ENCODE data around the gene GPR155.
A peak's percentile ranks its signal among the peaks of the same experiment; 100 is the strongest.

DNA sequence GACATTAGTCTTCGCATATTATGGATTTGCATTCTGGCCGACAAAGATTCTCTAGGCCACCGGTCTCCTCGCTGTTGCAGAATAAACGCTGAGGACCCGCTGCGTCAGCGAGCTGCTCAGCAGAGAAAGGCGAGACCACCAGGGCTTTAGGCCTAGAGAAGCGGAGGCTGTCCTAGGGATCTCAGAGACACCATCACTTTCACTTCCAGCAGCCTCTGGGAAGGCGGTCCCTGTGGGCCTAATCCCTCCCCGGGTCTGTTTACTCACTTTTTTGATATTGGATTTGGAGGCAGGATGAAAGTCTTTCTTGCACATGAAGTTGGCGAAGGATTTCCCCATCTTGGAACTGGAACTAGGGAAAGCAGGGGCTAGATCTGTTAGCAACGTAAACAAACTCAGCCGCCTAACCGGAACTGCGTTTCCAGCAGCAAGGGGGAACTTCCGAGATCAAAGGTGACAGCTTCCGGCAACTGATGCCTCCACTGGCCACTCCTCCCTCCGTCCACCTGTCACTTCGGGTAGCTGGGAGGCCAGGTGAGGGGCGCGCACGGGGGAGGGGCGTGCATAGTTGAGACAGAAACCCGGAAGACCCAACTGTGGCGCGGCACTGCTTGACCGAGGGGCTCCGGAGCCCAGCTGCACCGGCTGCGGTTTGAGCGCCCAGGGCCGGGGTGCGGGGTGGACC lies 91.4 kb downstream of the GPR155 start, which contains the start of gene SCRN3:
- TF ChIP-seq, protein P1, sequence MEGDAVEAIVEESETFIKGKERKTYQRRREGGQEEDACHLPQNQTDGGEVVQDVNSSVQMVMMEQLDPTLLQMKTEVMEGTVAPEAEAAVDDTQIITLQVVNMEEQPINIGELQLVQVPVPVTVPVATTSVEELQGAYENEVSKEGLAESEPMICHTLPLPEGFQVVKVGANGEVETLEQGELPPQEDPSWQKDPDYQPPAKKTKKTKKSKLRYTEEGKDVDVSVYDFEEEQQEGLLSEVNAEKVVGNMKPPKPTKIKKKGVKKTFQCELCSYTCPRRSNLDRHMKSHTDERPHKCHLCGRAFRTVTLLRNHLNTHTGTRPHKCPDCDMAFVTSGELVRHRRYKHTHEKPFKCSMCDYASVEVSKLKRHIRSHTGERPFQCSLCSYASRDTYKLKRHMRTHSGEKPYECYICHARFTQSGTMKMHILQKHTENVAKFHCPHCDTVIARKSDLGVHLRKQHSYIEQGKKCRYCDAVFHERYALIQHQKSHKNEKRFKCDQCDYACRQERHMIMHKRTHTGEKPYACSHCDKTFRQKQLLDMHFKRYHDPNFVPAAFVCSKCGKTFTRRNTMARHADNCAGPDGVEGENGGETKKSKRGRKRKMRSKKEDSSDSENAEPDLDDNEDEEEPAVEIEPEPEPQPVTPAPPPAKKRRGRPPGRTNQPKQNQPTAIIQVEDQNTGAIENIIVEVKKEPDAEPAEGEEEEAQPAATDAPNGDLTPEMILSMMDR (IDR thresholded peaks at IDR 0.05), result peak in 1 of 6 experiments; percentile 12
- TF ChIP-seq POLR2A (IDR thresholded peaks at IDR 0.05), result peak in 1 of 4 donors; percentile 6
